Measurements from ENCODE around the gene UFL1.
A peak's percentile ranks its signal among the peaks of the same experiment; 100 is the strongest.

Gene UFL1

GRCh38 chr6:96520171-96521115, 1.2 kb upstream of the UFL1 start:
- H4K91ac ChIP-seq (ENCODE audit: low read depth, low read length, poor library complexity): no peak overlapping the region
- H4K8ac ChIP-seq (ENCODE audit: low read depth, low read length): no peak overlapping the region
- no peak overlapping the region for H3K14ac ChIP-seq (ENCODE audit: low read length)
- H3K9me3 ChIP-seq (replicated peaks in 1 of 2; ENCODE audit: control insufficient read depth in 2 of 2, insufficient read depth in 1 of 2, low read depth in 1 of 2, low read length in 2 of 2): no peaks in the 10 kb centered on the region
- peaks cover 0 to 17% of the 10 kb centered on the region in 2 donors for H3K36me3 ChIP-seq (replicated peaks in 1 of 2; ENCODE audit: control insufficient read depth in 2 of 2, insufficient read depth in 2 of 2, low read length in 2 of 2)
- no peak overlapping the region for H2BK120ac ChIP-seq (ENCODE audit: low read depth, low read length)
- H2BK12ac ChIP-seq (ENCODE audit: low read length): no peak overlapping the region
- H3K27ac ChIP-seq (replicated peaks; ENCODE audit: low read length): no peak overlapping the region
- H3K4me2 ChIP-seq (ENCODE audit: insufficient read depth, low read length, poor library complexity, severe bottlenecking): peak overlapping the region; percentile 43
- no peak for DNase-seq (ENCODE audit: low spot score)
- peak overlapping the region; percentile 94 for H2AFZ ChIP-seq (ENCODE audit: low read length)
- H2BK15ac ChIP-seq (ENCODE audit: low read length): no peak overlapping the region
- H3K9ac ChIP-seq (ENCODE audit: low read depth, low read length, poor library complexity): no peak overlapping the region
- H3K4me3 ChIP-seq (ENCODE audit: low read length in 2 of 2): peak overlapping the region in 1 of 2 donors; percentile 64
- H3K18ac ChIP-seq (ENCODE audit: low read length): no peak overlapping the region
- no peak overlapping the region for H2AK5ac ChIP-seq (ENCODE audit: low read depth, low read length)
- H3K4ac ChIP-seq (ENCODE audit: low read length): no peak overlapping the region
- no peaks in the 10 kb centered on the region for H3K79me1 ChIP-seq (ENCODE audit: low read depth, low read length)
- no peak overlapping the region for H2BK5ac ChIP-seq (ENCODE audit: low read length)
- H3K27me3 ChIP-seq (ENCODE audit: control insufficient read depth in 3 of 3, insufficient read depth in 3 of 3, low read depth in 1 of 3, low read length in 3 of 3): no peaks in the 10 kb centered on the region
- no peak overlapping the region for H3K23ac ChIP-seq (ENCODE audit: low read depth, low read length, poor library complexity)
- peaks cover 6 to 7% of the 10 kb centered on the region in 2 donors for H3K4me1 ChIP-seq (ENCODE audit: control insufficient read depth in 2 of 2, insufficient read depth in 1 of 2, low read depth in 1 of 2, low read length in 2 of 2)
- no CpG with 5 or more reads among the region's 6 CpGs for WGBS, 2 donors (ENCODE audit: extremely low coverage in 2 of 2, insufficient read length in 2 of 2, insufficient replicate concordance in 1 of 2)

- Histone ChIP-seq H3K36me3 (replicated peaks in 1 of 2; ENCODE audit: control insufficient read depth in 2 of 2, insufficient read depth in 2 of 2, low read length in 2 of 2) (peaks cover 0 to 25% of the 10 kb centered on the region in 2 donors), H2AK5ac (ENCODE audit: low read depth, low read length) (no peak overlapping the region), H3K27me3 (ENCODE audit: control insufficient read depth in 3 of 3, insufficient read depth in 3 of 3, low read depth in 1 of 3, low read length in 3 of 3) (no peaks in the 10 kb centered on the region), H4K8ac (ENCODE audit: low read depth, low read length) (no peak overlapping the region), H3K27ac (replicated peaks; ENCODE audit: low read length) (no peak overlapping the region), H2BK5ac (ENCODE audit: low read length) (no peak overlapping the region), H3K23ac (ENCODE audit: low read depth, low read length, poor library complexity) (peak overlapping the region; percentile 99), H2BK15ac (ENCODE audit: low read length) (no peak overlapping the region), H2BK120ac (ENCODE audit: low read depth, low read length) (no peak overlapping the region), H4K91ac (ENCODE audit: low read depth, low read length, poor library complexity) (no peak overlapping the region), H3K4me3 (ENCODE audit: low read length in 2 of 2) (peak overlapping the region; percentile 64 to 94), H3K4me2 (ENCODE audit: insufficient read depth, low read length, poor library complexity, severe bottlenecking) (peak overlapping the region; percentile 63), H3K4me1 (ENCODE audit: control insufficient read depth in 2 of 2, insufficient read depth in 1 of 2, low read depth in 1 of 2, low read length in 2 of 2) (peaks cover 6 to 7% of the 10 kb centered on the region in 2 donors), H2AFZ (ENCODE audit: low read length) (peak overlapping the region; percentile 94), H3K18ac (ENCODE audit: low read length) (no peak overlapping the region), H3K14ac (ENCODE audit: low read length) (no peak overlapping the region), H3K79me1 (ENCODE audit: low read depth, low read length) (no peaks in the 10 kb centered on the region), H2BK12ac (ENCODE audit: low read length) (no peak overlapping the region), H3K9me3 (replicated peaks in 1 of 2; ENCODE audit: control insufficient read depth in 2 of 2, insufficient read depth in 1 of 2, low read depth in 1 of 2, low read length in 2 of 2) (no peaks in the 10 kb centered on the region), H3K4ac (ENCODE audit: low read length) (no peak overlapping the region), H3K9ac (ENCODE audit: low read depth, low read length, poor library complexity) (no peak overlapping the region)
- DNase-seq (ENCODE audit: low spot score): no peak
- no CpG with 5 or more reads among the region's 8 CpGs for WGBS, 2 donors (ENCODE audit: extremely low coverage in 2 of 2, insufficient read length in 2 of 2, insufficient replicate concordance in 1 of 2)
Observed at GRCh38 chr6:96521306-96521643, 331 bp upstream of the UFL1 start.

GRCh38 chr6:96522465-96523009, 931 bp downstream of the UFL1 start:
- Histone ChIP-seq H4K8ac (ENCODE audit: low read depth, low read length) (no peak overlapping the region), H3K9me3 (replicated peaks in 1 of 2; ENCODE audit: control insufficient read depth in 2 of 2, insufficient read depth in 1 of 2, low read depth in 1 of 2, low read length in 2 of 2) (no peaks in the 10 kb centered on the region), H4K91ac (ENCODE audit: low read depth, low read length, poor library complexity) (no peak overlapping the region), H3K18ac (ENCODE audit: low read length) (no peak overlapping the region), H3K23ac (ENCODE audit: low read depth, low read length, poor library complexity) (no peak overlapping the region), H3K4me1 (ENCODE audit: control insufficient read depth in 2 of 2, insufficient read depth in 1 of 2, low read depth in 1 of 2, low read length in 2 of 2) (peaks cover 6 to 7% of the 10 kb centered on the region in 2 donors), H3K4ac (ENCODE audit: low read length) (no peak overlapping the region), H2BK120ac (ENCODE audit: low read depth, low read length) (no peak overlapping the region), H2BK15ac (ENCODE audit: low read length) (no peak overlapping the region), H3K9ac (ENCODE audit: low read depth, low read length, poor library complexity) (no peak overlapping the region), H2BK12ac (ENCODE audit: low read length) (no peak overlapping the region), H3K27ac (replicated peaks; ENCODE audit: low read length) (no peak overlapping the region), H3K36me3 (replicated peaks in 1 of 2; ENCODE audit: control insufficient read depth in 2 of 2, insufficient read depth in 2 of 2, low read length in 2 of 2) (peaks cover 0 to 38% of the 10 kb centered on the region in 2 donors), H2BK5ac (ENCODE audit: low read length) (no peak overlapping the region), H3K4me3 (ENCODE audit: low read length in 2 of 2) (peak overlapping the region; percentile 64 to 94), H3K14ac (ENCODE audit: low read length) (no peak overlapping the region), H2AK5ac (ENCODE audit: low read depth, low read length) (no peak overlapping the region), H3K4me2 (ENCODE audit: insufficient read depth, low read length, poor library complexity, severe bottlenecking) (peak overlapping the region; percentile 63), H2AFZ (ENCODE audit: low read length) (peak overlapping the region; percentile 94), H3K27me3 (ENCODE audit: control insufficient read depth in 3 of 3, insufficient read depth in 3 of 3, low read depth in 1 of 3, low read length in 3 of 3) (no peaks in the 10 kb centered on the region), H3K79me1 (ENCODE audit: low read depth, low read length) (no peaks in the 10 kb centered on the region)
- DNase-seq (ENCODE audit: low spot score): no peak
- WGBS, 2 donors (ENCODE audit: extremely low coverage in 2 of 2, insufficient read length in 2 of 2, insufficient replicate concordance in 1 of 2): no CpG with 5 or more reads among the region's 5 CpGs

- no peaks in the 10 kb centered on the region for H3K27me3 ChIP-seq (ENCODE audit: control insufficient read depth in 3 of 3, insufficient read depth in 3 of 3, low read depth in 1 of 3, low read length in 3 of 3)
- H3K9ac ChIP-seq (ENCODE audit: low read depth, low read length, poor library complexity): no peak overlapping the region
- no peak overlapping the region for H4K91ac ChIP-seq (ENCODE audit: low read depth, low read length, poor library complexity)
- no peak overlapping the region for H3K14ac ChIP-seq (ENCODE audit: low read length)
- no peak overlapping the region for H3K4me2 ChIP-seq (ENCODE audit: insufficient read depth, low read length, poor library complexity, severe bottlenecking)
- no peak overlapping the region for H2BK120ac ChIP-seq (ENCODE audit: low read depth, low read length)
- no peak overlapping the region for H4K8ac ChIP-seq (ENCODE audit: low read depth, low read length)
- H2AFZ ChIP-seq (ENCODE audit: low read length): no peak overlapping the region
- H2BK12ac ChIP-seq (ENCODE audit: low read length): no peak overlapping the region
- H3K9me3 ChIP-seq (replicated peaks in 1 of 2; ENCODE audit: control insufficient read depth in 2 of 2, insufficient read depth in 1 of 2, low read depth in 1 of 2, low read length in 2 of 2): peaks cover 2 to 3% of the 10 kb centered on the region in 2 donors
- no peak for DNase-seq (ENCODE audit: low spot score)
- WGBS, 2 donors (ENCODE audit: extremely low coverage in 2 of 2, insufficient read length in 2 of 2, insufficient replicate concordance in 1 of 2): no CpG with 5 or more reads among the region's 3 CpGs
- H3K4me1 ChIP-seq (ENCODE audit: control insufficient read depth in 2 of 2, insufficient read depth in 1 of 2, low read depth in 1 of 2, low read length in 2 of 2): no peaks in the 10 kb centered on the region
- no peak overlapping the region for H3K27ac ChIP-seq (replicated peaks; ENCODE audit: low read length)
- no peak overlapping the region for H3K23ac ChIP-seq (ENCODE audit: low read depth, low read length, poor library complexity)
- H2AK5ac ChIP-seq (ENCODE audit: low read depth, low read length): no peak overlapping the region
- H3K4ac ChIP-seq (ENCODE audit: low read length): no peak overlapping the region
- no peak overlapping the region for H2BK5ac ChIP-seq (ENCODE audit: low read length)
- H2BK15ac ChIP-seq (ENCODE audit: low read length): no peak overlapping the region
- no peak overlapping the region for H3K4me3 ChIP-seq (ENCODE audit: low read length in 2 of 2)
- no peak overlapping the region for H3K18ac ChIP-seq (ENCODE audit: low read length)
- peaks cover 9 to 94% of the 10 kb centered on the region in 2 donors for H3K36me3 ChIP-seq (replicated peaks in 1 of 2; ENCODE audit: control insufficient read depth in 2 of 2, insufficient read depth in 2 of 2, low read length in 2 of 2)
- H3K79me1 ChIP-seq (ENCODE audit: low read depth, low read length): no peaks in the 10 kb centered on the region
Observed at GRCh38 chr6:96528193-96528592, 6.6 kb downstream of the UFL1 start.

Data from neuronal stem cell (in vitro differentiated cells).